Measurements from ENCODE around the gene CACNA1H. TPM values are rescaled to one million over a fixed set of nuclear protein-coding genes. Genes with fewer than 3 reads are reported as not detected.

The CACNA1H gene
- total and polyA plus RNA-seq, 2 experiments from 2014 or later = 0.11 TPM; not detected in 1

DNA sequence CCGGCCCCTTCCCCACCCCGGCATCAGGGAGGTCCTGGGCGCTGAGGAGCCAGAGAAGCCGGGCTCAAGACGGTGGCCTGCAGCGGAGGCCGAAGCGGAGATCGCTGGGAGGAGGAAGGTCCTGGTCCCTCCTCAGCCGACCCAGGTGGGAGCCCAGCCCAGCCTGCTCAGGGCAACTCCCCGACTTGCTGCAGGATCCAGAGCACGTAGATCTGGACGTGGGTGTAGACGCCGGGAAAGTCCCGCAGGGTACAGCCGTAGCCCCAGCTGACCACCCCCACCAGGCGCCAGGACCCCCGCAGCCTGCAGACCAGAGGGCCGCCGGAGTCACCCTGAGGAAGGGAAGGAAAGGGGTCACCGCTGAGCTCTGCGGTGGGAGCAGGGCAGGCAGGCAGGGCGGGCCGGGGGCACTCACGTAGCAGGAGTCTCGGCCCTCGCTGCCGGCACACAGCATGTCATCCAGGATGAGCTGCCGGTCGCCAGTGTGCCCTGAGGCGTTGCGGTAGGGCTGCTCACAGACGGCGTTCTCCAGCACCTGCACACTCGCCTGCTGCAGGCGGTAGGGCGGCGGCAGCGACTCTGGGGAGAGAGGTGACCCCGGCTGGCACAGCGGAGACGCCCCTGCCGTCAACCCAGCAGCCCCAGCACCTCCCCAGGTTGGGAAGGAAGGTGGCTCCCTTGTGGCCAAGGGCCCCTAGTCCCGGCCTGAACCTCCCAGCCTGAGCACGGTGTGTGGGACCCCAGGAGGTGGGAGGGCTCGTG, 108.4 kb downstream of the CACNA1H start:
- Histone ChIP-seq H3K9me3 (ENCODE audit: low read depth) (no peaks in the 10 kb centered on the region), H3K9me2 (ENCODE audit: insufficient read depth) (no peaks in the 10 kb centered on the region), H3K9ac (no peak overlapping the region), H4K20me1 (ENCODE audit: insufficient read depth) (no peaks in the 10 kb centered on the region), H2AFZ (no peak overlapping the region), H3K4me3 (no peak overlapping the region), H3K27ac (no peak overlapping the region), H3K27me3 (replicated peaks; ENCODE audit: insufficient read depth) (peaks cover 21% of the 10 kb centered on the region), H3K36me3 (ENCODE audit: low read depth) (no peaks in the 10 kb centered on the region), H3F3A (ENCODE audit: insufficient read depth) (no peaks in the 10 kb centered on the region), H3K4me1 (ENCODE audit: insufficient read depth) (no peaks in the 10 kb centered on the region), H3K4me2 (ENCODE audit: unreplicated experiment) (no peak overlapping the region), H3K79me2 (ENCODE audit: insufficient read depth) (no peaks in the 10 kb centered on the region)
- WGBS, 2 experiments (ENCODE audit: low coverage in 1 of 2, low lambda C conversion rate in 2 of 2, missing lambda C conversion rate in 2 of 2) = 14 to 15% methylated on average over 44 to 46 of the region's 47 CpGs
- TF ChIP-seq EZH2phosphoT487 (IDR thresholded peaks at IDR 0.05; ENCODE audit: insufficient read depth, low read depth) (no peak), EZH2 (IDR thresholded peaks at IDR 0.05; ENCODE audit: insufficient read depth, poor library complexity, severe bottlenecking) (no peak)
- DNase-seq = no peak
- in situ Hi-C loops (cut with MboI) = no loop called here

DNA sequence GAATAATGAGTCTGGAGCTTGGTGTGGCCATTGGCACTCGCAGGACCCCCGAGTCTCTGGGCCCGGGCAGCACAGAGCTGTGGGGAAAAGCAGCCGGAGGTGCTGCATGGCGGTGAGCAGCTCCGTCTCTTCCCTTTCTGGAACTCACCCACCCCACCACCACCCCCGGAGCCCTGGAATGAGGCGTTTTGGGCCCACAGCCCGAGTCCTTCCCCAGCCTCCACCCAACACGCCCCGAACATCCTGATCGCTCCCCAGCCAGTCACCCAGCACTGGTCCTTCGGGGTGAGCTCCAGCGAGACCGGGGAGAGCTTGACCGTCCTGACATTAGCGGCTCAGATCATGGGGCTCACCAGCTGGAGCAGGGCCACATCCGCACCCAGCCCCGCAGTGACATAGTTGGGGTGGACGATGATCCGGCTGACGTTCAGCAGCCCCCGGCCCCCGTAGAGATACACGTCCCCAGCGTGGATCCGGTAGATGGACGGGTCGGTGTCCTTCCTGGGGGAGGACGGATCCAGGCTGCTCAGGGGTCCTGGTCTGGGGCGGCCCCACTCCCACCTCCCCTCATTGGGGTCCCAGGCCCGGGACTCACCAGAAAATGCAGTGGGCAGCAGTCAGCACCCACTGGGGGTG, 109.4 kb downstream of the CACNA1H start:
- H3K27ac ChIP-seq = no peak overlapping the region
- no peaks in the 10 kb centered on the region for H3K9me2 ChIP-seq (ENCODE audit: insufficient read depth)
- no peaks in the 10 kb centered on the region for H3K36me3 ChIP-seq (ENCODE audit: low read depth)
- no peaks in the 10 kb centered on the region for H4K20me1 ChIP-seq (ENCODE audit: insufficient read depth)
- H3K4me1 ChIP-seq (ENCODE audit: insufficient read depth) = no peaks in the 10 kb centered on the region
- no peaks in the 10 kb centered on the region for H3K79me2 ChIP-seq (ENCODE audit: insufficient read depth)
- H2AFZ ChIP-seq = no peak overlapping the region
- no peak for TF ChIP-seq EZH2 (IDR thresholded peaks at IDR 0.05; ENCODE audit: insufficient read depth, poor library complexity, severe bottlenecking)
- TF ChIP-seq EZH2phosphoT487 (IDR thresholded peaks at IDR 0.05; ENCODE audit: insufficient read depth, low read depth) = no peak
- no peak overlapping the region for H3K4me2 ChIP-seq (ENCODE audit: unreplicated experiment)
- WGBS, 2 experiments (ENCODE audit: low coverage in 1 of 2, low lambda C conversion rate in 2 of 2, missing lambda C conversion rate in 2 of 2) = 62 to 67% methylated on average over 28 to 32 of the region's 32 CpGs
- in situ Hi-C loops (cut with MboI) = no loop called here
- no peaks in the 10 kb centered on the region for H3K9me3 ChIP-seq (ENCODE audit: low read depth)
- DNase-seq = no peak
- H3F3A ChIP-seq (ENCODE audit: insufficient read depth) = no peaks in the 10 kb centered on the region
- H3K9ac ChIP-seq = no peak overlapping the region
- H3K27me3 ChIP-seq (replicated peaks; ENCODE audit: insufficient read depth) = peaks cover 21% of the 10 kb centered on the region
- H3K4me3 ChIP-seq = no peak overlapping the region

DNA sequence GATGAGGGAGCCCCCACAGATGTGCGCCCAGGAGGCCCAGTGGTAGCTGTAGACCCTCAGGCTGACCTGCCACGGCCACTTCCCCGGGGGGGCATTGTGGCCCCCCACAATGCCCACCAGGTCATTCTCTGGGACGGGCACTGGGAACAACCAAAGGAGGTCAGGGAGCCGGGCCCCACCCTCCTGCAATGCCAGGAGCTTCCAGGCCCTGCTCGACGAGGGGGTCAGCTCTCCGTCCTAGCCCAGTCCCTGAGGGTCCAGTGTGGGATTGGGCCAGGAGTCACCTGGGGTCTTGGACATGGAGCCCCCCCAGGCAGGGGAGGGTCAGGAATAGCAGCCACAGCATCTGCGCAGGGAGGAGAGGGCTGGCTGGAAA, 109.9 kb downstream of the CACNA1H start:
- Histone ChIP-seq H3F3A (ENCODE audit: insufficient read depth) (no peaks in the 10 kb centered on the region), H3K9ac (no peak overlapping the region), H2AFZ (no peak overlapping the region), H3K4me1 (ENCODE audit: insufficient read depth) (no peaks in the 10 kb centered on the region), H3K9me3 (ENCODE audit: low read depth) (no peaks in the 10 kb centered on the region), H4K20me1 (ENCODE audit: insufficient read depth) (no peaks in the 10 kb centered on the region), H3K4me3 (no peak overlapping the region), H3K36me3 (ENCODE audit: low read depth) (no peaks in the 10 kb centered on the region), H3K79me2 (ENCODE audit: insufficient read depth) (no peaks in the 10 kb centered on the region), H3K9me2 (ENCODE audit: insufficient read depth) (no peaks in the 10 kb centered on the region), H3K4me2 (ENCODE audit: unreplicated experiment) (no peak overlapping the region), H3K27ac (no peak overlapping the region), H3K27me3 (replicated peaks; ENCODE audit: insufficient read depth) (peaks cover 21% of the 10 kb centered on the region)
- 50 to 57% methylated on average over 9 of the region's 9 CpGs for WGBS, 2 experiments (ENCODE audit: low coverage in 1 of 2, low lambda C conversion rate in 2 of 2, missing lambda C conversion rate in 2 of 2)
- DNase-seq = no peak
- in situ Hi-C loops (cut with MboI) = no loop called here
- TF ChIP-seq EZH2phosphoT487 (IDR thresholded peaks at IDR 0.05; ENCODE audit: insufficient read depth, low read depth) (no peak), EZH2 (IDR thresholded peaks at IDR 0.05; ENCODE audit: insufficient read depth, poor library complexity, severe bottlenecking) (no peak)

GRCh38 chr16:1263591-1264344, 110.9 kb downstream of the CACNA1H start:
- Histone ChIP-seq H3K79me2 (ENCODE audit: insufficient read depth) (no peaks in the 10 kb centered on the region), H3K9me3 (ENCODE audit: low read depth) (no peaks in the 10 kb centered on the region), H3K9ac (no peak overlapping the region), H4K20me1 (ENCODE audit: insufficient read depth) (no peaks in the 10 kb centered on the region), H3K4me2 (ENCODE audit: unreplicated experiment) (no peak overlapping the region), H3K36me3 (ENCODE audit: low read depth) (no peaks in the 10 kb centered on the region), H3K9me2 (ENCODE audit: insufficient read depth) (no peaks in the 10 kb centered on the region), H3K27me3 (replicated peaks; ENCODE audit: insufficient read depth) (peaks cover 21% of the 10 kb centered on the region), H3K27ac (no peak overlapping the region), H3F3A (ENCODE audit: insufficient read depth) (no peaks in the 10 kb centered on the region), H2AFZ (no peak overlapping the region), H3K4me1 (ENCODE audit: insufficient read depth) (no peaks in the 10 kb centered on the region), H3K4me3 (no peak overlapping the region)
- in situ Hi-C loops (cut with MboI) = no loop called here
- no peak for DNase-seq
- no peak for TF ChIP-seq EZH2 (IDR thresholded peaks at IDR 0.05; ENCODE audit: insufficient read depth, poor library complexity, severe bottlenecking)
- no peak for TF ChIP-seq EZH2phosphoT487 (IDR thresholded peaks at IDR 0.05; ENCODE audit: insufficient read depth, low read depth)
- 54 to 56% methylated on average over 14 to 15 of the region's 15 CpGs for WGBS, 2 experiments (ENCODE audit: low coverage in 1 of 2, low lambda C conversion rate in 2 of 2, missing lambda C conversion rate in 2 of 2)

Measured in GM23248 (cell line).